DMS153 (cell line): ENCODE data around the gene TUBA1C.
"Not testable (repeated sequence)": the region's sequence is repeated elsewhere in the genome, so short reads cannot be mapped to it uniquely, and the experiment has no call there.

Source experiments
- DNase-seq: peaks from one replicate; lab custom pipeline; 2025; lab: John Stamatoyannopoulos, UW

Gene TUBA1C

GRCh38 chr12:49310451-49311000, 45.6 kb downstream of the TUBA1C start:
- not testable (repeated sequence) for DNase-seq

GRCh38 chr12:49314811-49315210, 49.9 kb downstream of the TUBA1C start:
- no peak for DNase-seq

GRCh38 chr12:49317118-49317517, 52.2 kb downstream of the TUBA1C start:
- DNase-seq, result not testable (repeated sequence)

GRCh38 chr12:49320411-49321103, 55.7 kb downstream of the TUBA1C start:
- not testable (repeated sequence) for DNase-seq

DNA sequence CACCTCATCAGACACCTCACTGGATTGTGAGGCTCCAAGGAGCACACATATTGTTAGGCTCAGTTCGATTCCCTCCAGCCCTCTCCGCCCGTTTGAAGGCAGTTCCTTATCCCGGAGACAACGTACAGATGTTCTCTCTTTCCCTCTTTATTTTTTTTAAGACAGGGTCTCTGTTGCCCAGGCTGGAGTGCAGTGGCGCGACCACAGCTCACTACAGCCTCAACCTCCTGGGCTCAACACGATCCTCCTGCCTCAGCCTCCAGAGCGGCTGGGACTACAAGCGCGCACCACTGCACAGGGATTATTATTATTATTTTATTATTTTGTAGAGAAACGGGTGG, 57.5 kb downstream of the TUBA1C start:
- DNase-seq, result no peak

GRCh38 chr12:49322708-49323523, 58.0 kb downstream of the TUBA1C start, which contains the start of gene TROAP:
Gene TROAP, plus strand, starts transcription at chr12:49323255. Its CDS starts 354 bp downstream, at chr12:49323609.
- peak; percentile 98 for DNase-seq

- DNase-seq, result no peak
Observed at GRCh38 chr12:49323524-49324097, 58.7 kb downstream of the TUBA1C start.
